Inferior parietal cortex (tissue), 1 donor: Measurements from ENCODE around the gene NPY2R.

Experiments
- DNase-seq: peaks from one replicate; pipeline ENCODE4 v3.0.0-alpha.2; 2016; ENCODE audit errors: extremely low spot score

NPY2R gene

DNA sequence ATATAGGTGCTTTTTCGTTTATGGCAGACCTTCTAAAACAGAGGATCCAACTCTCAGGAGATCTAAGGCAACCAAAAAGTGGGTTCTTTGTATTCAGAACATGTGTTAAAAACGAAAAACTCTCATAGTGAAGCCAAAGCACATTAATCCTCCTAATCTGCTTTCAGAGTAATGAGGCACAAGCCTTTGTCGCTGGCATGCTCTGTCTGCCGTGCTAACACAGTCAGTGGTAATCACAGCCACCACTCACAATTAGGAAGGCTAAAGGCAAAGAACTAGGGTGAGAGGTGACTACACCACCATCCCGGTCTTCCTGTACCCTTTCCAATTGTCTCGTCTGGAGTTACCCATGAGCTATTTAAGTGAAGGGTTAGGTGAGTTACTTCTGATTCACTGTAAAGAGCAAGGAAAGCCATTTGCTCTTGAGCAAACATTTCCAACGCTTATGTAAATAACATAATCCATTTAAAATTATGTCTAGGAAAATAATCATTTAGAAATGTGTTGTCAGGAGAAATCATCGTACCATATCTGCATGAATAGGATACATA is 40.7 kb downstream of the NPY2R start:
- DNase-seq, result no peak

DNA sequence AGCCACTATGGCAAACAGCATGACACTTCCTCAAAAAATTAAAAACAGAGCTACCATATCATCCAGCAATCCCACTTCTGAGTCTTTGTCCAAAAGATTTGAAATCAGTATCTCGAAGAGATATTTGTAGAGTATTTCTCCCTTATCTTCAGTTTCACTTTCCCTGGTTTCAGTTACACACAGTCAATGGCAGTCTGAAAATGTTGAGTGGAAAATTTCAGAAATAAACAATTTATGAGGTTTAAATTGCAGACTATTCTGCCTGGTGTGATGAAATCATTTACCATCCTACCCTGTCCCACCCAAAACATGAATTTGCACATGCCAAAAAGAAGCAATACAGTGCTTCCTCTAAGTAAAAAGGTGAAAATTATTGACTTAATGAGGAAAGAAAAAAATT is 43.9 kb downstream of the NPY2R start:
- DNase-seq, result no peak

DNA sequence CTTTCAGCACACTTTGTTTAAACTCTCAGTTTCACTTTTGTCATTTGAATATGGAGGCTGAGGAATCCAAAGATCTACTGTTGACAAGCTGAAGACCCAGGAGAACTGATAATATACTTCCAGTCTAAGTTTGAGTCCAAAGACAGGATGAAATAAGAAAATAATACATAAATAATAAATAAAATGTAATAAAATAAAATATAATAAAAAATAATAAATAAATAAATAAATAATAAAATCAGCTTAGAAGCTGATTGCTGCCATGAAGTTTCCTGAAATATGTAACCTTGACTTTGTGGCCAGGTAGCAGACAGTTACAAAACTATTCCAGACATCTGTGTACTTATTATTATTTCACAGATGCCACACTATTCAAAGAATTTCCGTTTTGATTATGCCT is 55.0 kb downstream of the NPY2R start:
- no peak for DNase-seq

DNA sequence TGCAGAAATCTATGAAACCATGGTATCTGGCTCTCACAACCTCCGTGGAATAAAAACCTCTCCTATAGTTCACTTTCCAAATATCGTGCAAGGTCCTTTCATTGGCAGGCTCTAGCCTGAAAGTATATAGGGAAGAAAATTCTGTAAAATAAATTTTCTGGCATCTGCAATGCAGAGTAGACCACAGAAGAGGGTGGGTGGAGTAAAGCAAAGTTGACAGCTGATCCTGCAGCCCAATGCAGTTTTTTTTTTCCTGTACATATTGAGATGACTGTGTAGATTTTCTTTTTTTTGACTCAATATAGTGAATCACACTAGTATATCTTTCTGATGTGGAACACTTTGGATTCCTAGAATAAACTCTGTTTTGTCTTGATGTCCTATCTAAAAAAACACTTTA is 56.7 kb downstream of the NPY2R start:
- no peak for DNase-seq
